Stomach (tissue), 9 donors: Measurements from ENCODE around the gene RCAN2. TPM values are rescaled to one million over a fixed set of nuclear protein-coding genes. Genes with fewer than 3 reads are reported as not detected.

ENCODE experiments used
- DNase-seq, 2 donors: peaks; one replicate each; pipeline versions ENCODE4 v3.0.0 to v3.0.0-alpha.2; 2013 to 2019
- H3K27ac ChIP-seq, 5 donors: fragments of 200-600 bp in 4 of 5; sonication (generic) in 4 of 5; one replicate each; pipeline ENCODE4 v1.5.1; 2013 to 2019; ENCODE audit warnings: mild to moderate bottlenecking in 1 of 5, moderate library complexity in 1 of 5
- H3K27me3 ChIP-seq, 3 donors: fragments of 200-600 bp; sonication (generic); one replicate each; pipeline ENCODE4 v1.5.1; 2017 to 2019; ENCODE audit warnings: mixed run types in 1 of 3
- H3K36me3 ChIP-seq, 4 donors: fragments of 200-600 bp; sonication (generic); 1 replicate in 3 of 4; 2 replicates in 1 of 4; pipeline ENCODE4 v1.5.1; 2016 to 2019
- H3K4me1 ChIP-seq, 4 donors: fragments of 200-600 bp; sonication (generic); one replicate each; pipeline ENCODE4 v1.5.1; 2016 to 2019
- H3K4me3 ChIP-seq, 4 donors: fragments of 200-600 bp; sonication (generic) in 3 of 4; one replicate each; pipeline ENCODE4 v1.5.1; 2016 to 2019; ENCODE audit warnings: mild to moderate bottlenecking in 1 of 4
- H3K9me3 ChIP-seq, 4 donors: fragments of 200-600 bp; sonication (generic); one replicate each; pipeline ENCODE4 v1.5.1; 2016 to 2019
- EP300 ChIP-seq: sonication (generic); formaldehyde crosslinking; IDR thresholded peaks from one replicate; pipeline ENCODE4 v1.6.1; 2017; ENCODE audit warnings: antibody characterized with exemption
- POLR2A ChIP-seq, 4 donors: fragments of 450-650 bp; IDR thresholded peaks; one replicate each; pipeline ENCODE4 v1.6.1; 2016; ENCODE audit warnings: antibody characterized with exemption in 4 of 4, control low read depth in 2 of 4, mild to moderate bottlenecking in 1 of 4, moderate library complexity in 1 of 4
- POLR2AphosphoS5 ChIP-seq, 3 donors: sonication (generic); formaldehyde crosslinking; IDR thresholded peaks; one replicate each; pipeline ENCODE4 v1.6.1; 2016; ENCODE audit warnings: antibody characterized with exemption in 3 of 3
- WGBS, 5 donors: extraction: QIAGEN DNeasy Blood & Tissue Kit in 3 of 5; methylation state at CpG; one replicate each; pipeline versions ENCODE4 v1.1.5 to v1.1.7; 2013 to 2018; 5-methylcytosine and 5-hydroxymethylcytosine counted together
- intact Hi-C: fragments of 100-400 bp; cut with DNase I; formaldehyde crosslinking; loops from one replicate; pipeline ENCODE4 v1.15.1; 2023; ENCODE audit warnings: low total_unique reads
- polyA plus RNA-seq, 3 donors: library from polyadenylated mRNA; stranded (reverse); fragments of 200-250 nt; gene quantifications; one replicate each; pipeline ENCODE4 v1.2.3, GENCODE V29; 2013
- total RNA-seq, 5 donors: library from RNA; depleted of rRNA; stranded (reverse); fragments of >200 nt; gene quantifications; one replicate each; pipeline versions ENCODE4 v1.1.0 to v1.2.3, GENCODE V29; 2014 to 2016
- TF ChIP-seq, protein P1 (sequence below), 7 experiments: fragments of 450-650 bp in 4 of 7; fragments of 200-600 bp in 3 of 7; sonication (generic) in 3 of 7; IDR thresholded peaks; one replicate each; pipeline ENCODE4 v1.5.1; 2016 to 2019; ENCODE audit warnings: antibody characterized with exemption in 7 of 7, control low read depth in 2 of 7, mild to moderate bottlenecking in 1 of 7
- donor health status: healthy with polysubstance abuse.
- donor health status: Bipolar disorder and iron deficiency.
- donor health status: healthy.

RCAN2 gene
- total and polyA plus RNA-seq, 8 donors: 7.2 to 69.2 (median 21.4) TPM

DNA sequence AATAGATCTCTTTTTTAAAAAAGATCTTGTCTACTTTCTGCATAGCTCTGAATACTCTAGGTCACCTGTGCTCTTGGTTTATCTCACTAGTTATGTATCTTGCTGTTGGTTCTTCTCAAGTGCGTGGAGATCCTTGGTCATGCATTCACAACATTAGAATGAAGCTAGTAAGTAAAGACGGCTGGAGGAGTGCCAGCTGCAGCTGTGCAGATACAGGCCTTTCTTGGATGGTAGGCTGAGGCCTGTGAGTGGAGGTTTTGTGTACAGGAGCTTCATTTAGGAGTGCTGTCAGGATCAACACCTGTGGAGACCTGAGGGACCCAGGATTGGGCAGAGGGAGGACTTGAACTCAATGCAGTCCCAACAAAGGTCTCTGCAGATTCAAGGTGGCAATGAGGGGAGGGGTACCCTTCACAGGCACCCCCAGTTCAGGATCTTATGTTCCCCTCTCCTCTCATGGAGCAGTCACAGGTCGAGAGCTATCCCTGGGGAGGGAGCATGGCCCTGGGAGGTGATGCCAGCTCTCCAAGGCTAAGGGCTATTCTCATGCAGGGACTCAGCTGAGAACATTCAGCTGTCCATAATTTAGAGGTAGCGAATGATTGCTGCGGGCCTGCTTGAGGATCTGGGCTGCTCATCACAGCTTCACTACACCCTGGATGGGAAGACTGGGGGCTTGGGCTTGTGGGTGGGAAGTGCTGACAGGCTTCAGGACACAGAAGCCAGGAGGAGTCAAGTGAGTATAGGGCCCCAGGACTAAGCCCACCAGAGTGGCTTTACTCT, 221.6 kb downstream of the RCAN2 start:
- H3K4me3 ChIP-seq: no peak overlapping the region
- DNase-seq: peak in 1 of 2 donors; percentile 34
- no peaks in the 10 kb centered on the region for H3K36me3 ChIP-seq
- no peaks in the 10 kb centered on the region for H3K9me3 ChIP-seq
- H3K27ac ChIP-seq: no peak overlapping the region
- H3K4me1 ChIP-seq: peaks cover 0 to 18% (median 11%) of the 10 kb centered on the region in 4 donors
- no peaks in the 10 kb centered on the region for H3K27me3 ChIP-seq
- no peak for TF ChIP-seq EP300
- TF ChIP-seq POLR2A (IDR thresholded peaks at IDR 0.05): no peak
- TF ChIP-seq, protein P1, sequence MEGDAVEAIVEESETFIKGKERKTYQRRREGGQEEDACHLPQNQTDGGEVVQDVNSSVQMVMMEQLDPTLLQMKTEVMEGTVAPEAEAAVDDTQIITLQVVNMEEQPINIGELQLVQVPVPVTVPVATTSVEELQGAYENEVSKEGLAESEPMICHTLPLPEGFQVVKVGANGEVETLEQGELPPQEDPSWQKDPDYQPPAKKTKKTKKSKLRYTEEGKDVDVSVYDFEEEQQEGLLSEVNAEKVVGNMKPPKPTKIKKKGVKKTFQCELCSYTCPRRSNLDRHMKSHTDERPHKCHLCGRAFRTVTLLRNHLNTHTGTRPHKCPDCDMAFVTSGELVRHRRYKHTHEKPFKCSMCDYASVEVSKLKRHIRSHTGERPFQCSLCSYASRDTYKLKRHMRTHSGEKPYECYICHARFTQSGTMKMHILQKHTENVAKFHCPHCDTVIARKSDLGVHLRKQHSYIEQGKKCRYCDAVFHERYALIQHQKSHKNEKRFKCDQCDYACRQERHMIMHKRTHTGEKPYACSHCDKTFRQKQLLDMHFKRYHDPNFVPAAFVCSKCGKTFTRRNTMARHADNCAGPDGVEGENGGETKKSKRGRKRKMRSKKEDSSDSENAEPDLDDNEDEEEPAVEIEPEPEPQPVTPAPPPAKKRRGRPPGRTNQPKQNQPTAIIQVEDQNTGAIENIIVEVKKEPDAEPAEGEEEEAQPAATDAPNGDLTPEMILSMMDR (IDR thresholded peaks at IDR 0.05): no peak
- TF ChIP-seq POLR2AphosphoS5 (IDR thresholded peaks at IDR 0.05): no peak
- 74 to 88% (median 84%) methylated on average over 2 to 5 of the region's 5 CpGs for WGBS, 5 donors
- intact Hi-C loops: no loop called here

DNA sequence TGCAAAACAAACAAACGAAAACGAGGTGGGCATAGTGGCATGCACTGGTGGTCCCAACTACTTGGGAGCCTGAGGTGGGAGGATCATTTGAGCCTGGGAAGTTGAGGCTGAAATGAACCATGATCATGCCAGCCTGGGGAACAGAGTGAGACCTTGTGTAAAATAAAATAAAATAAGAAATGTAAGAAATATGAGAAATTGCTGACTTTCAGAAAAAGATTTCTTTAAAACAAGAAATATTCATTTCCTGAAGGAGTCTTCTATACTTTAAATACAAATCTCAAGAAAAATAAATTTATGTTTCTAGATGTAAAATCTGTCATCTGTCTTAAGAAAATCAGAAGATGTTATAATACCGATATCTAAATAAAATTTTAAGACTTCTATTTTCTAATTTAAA, 223.7 kb downstream of the RCAN2 start:
- Histone ChIP-seq H3K4me1 (peaks cover 0 to 17% (median 7%) of the 10 kb centered on the region in 4 donors), H3K27me3 (no peaks in the 10 kb centered on the region), H3K9me3 (no peaks in the 10 kb centered on the region), H3K4me3 (no peak overlapping the region), H3K36me3 (no peaks in the 10 kb centered on the region), H3K27ac (no peak overlapping the region)
- intact Hi-C loops: no loop called here
- no peak for TF ChIP-seq POLR2AphosphoS5 (IDR thresholded peaks at IDR 0.05)
- no peak for TF ChIP-seq EP300
- TF ChIP-seq, protein P1 (IDR thresholded peaks at IDR 0.05): no peak
- TF ChIP-seq POLR2A (IDR thresholded peaks at IDR 0.05): no peak
- WGBS, 5 donors: 68 to 90% (median 87%) methylated on average over 3 of the region's 3 CpGs
- no peak for DNase-seq

GRCh38 chr6:46265373-46265772, 225.9 kb downstream of the RCAN2 start:
- Histone ChIP-seq H3K36me3 (no peaks in the 10 kb centered on the region), H3K4me3 (no peak overlapping the region), H3K27ac (no peak overlapping the region), H3K27me3 (no peaks in the 10 kb centered on the region), H3K4me1 (peaks cover 0 to 17% (median 7%) of the 10 kb centered on the region in 4 donors), H3K9me3 (no peaks in the 10 kb centered on the region)
- DNase-seq: no peak
- intact Hi-C loops: no loop called here
- TF ChIP-seq, protein P1 (IDR thresholded peaks at IDR 0.05): no peak
- TF ChIP-seq POLR2AphosphoS5 (IDR thresholded peaks at IDR 0.05) (no peak), POLR2A (IDR thresholded peaks at IDR 0.05) (no peak), EP300 (no peak)
- WGBS, 5 donors: 83 to 95% (median 93%) methylated on average over 2 of the region's 2 CpGs

DNA sequence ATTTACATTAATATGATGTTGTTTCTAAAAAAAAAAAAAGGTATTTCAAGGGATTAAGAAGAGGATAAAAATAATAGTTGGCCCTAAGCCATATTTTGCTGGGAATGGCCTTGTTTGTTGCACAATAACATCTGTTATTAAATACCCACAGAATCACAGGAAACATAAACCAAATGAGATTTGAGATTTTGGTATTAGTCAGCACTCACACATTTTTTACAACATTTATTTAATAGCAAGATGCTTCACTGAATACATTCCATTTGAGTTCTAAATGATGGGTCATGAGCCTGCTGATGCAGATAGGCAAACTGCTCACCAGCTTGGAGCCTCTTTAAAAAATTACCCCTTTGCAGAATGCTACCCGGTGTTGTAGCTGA, 227.6 kb downstream of the RCAN2 start:
- intact Hi-C loops: no loop called here
- peak in 1 of 2 donors; percentile 16 for DNase-seq
- H3K27ac ChIP-seq: no peak overlapping the region
- H3K36me3 ChIP-seq: no peaks in the 10 kb centered on the region
- H3K4me1 ChIP-seq: peaks cover 0 to 17% (median 7%) of the 10 kb centered on the region in 4 donors
- WGBS, 5 donors: 57 to 76% (median 66%) methylated on average over 1 of the region's 1 CpG
- no peaks in the 10 kb centered on the region for H3K27me3 ChIP-seq
- no peak overlapping the region for H3K4me3 ChIP-seq
- no peaks in the 10 kb centered on the region for H3K9me3 ChIP-seq
- peak in 1 of 3 donors; percentile 35 for TF ChIP-seq POLR2AphosphoS5 (IDR thresholded peaks at IDR 0.05)
- no peak for TF ChIP-seq POLR2A (IDR thresholded peaks at IDR 0.05)
